Measurements from ENCODE around the gene PBOV1. TPM values are rescaled to one million over a fixed set of nuclear protein-coding genes. Genes with fewer than 3 reads are reported as not detected.
A peak's percentile ranks its signal among the peaks of the same experiment; 100 is the strongest.
"Not testable (repeated sequence)": the region's sequence is repeated elsewhere in the genome, so short reads cannot be mapped to it uniquely, and the experiment has no call there.

Gene PBOV1
- total RNA-seq, 1 donor from 2014 or later, result 2.2 TPM

GRCh38 chr6:138238368-138238767, 20.1 kb upstream of the PBOV1 start:
- no peak for DNase-seq (ENCODE audit: low spot score)

GRCh38 chr6:138237463-138237862, 19.2 kb upstream of the PBOV1 start:
- DNase-seq (ENCODE audit: low spot score), result no peak

GRCh38 chr6:138235693-138236092, 17.4 kb upstream of the PBOV1 start:
- no peak for DNase-seq (ENCODE audit: low spot score)

- no peak for DNase-seq (ENCODE audit: low spot score)
Observed at GRCh38 chr6:138235205-138235604, 16.9 kb upstream of the PBOV1 start.

GRCh38 chr6:138234363-138234762, 16.1 kb upstream of the PBOV1 start:
- DNase-seq (ENCODE audit: low spot score), result peak; percentile 35

DNA sequence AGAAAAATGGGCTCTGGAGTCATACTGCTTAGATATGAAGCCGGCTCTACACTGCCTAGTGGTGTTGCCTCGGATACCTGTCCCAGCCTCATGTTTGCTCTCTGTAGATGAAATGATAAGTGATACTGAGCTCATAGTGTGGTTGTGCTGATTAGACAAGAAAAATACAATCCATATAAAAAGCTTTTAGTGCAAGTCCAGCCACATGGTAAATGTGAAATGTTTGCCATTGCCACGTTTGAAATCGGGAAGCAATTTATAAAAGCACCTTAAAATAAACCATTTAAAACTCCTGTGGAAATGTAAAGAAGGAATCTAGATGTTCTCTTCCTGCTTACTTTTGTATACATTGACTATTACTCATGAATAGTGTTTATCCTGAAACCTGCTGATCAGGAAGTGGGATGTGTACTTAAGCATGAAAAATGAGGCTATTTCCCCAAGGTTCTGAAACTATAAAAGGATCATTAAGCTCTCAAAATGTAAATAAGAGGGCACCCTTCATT, 13.1 kb upstream of the PBOV1 start:
- no peak for DNase-seq (ENCODE audit: low spot score)

- DNase-seq (ENCODE audit: low spot score), result no peak
Observed at GRCh38 chr6:138230759-138231380, 12.6 kb upstream of the PBOV1 start.

DNA sequence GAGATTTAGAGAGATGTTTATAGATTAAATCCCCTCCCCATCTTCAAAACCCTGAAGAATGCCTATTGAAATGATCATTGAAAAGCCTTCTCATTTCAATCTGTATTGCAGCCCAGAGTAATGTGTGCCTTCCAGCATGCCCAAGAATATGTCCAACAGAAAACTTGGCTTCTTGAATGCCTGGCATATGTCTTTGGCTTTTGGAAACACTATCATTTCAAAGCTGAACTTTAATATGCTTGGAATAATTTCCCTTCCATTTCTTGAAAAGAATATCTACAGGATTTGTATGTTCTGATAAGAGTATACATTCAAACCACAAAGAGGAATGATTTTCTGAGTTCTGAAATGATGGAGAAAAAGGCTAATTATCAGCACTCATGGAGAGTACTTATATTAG, 11.9 kb upstream of the PBOV1 start:
- peak; percentile 69 for DNase-seq (ENCODE audit: low spot score)

- DNase-seq (ENCODE audit: low spot score), result peak; percentile 14
Observed at GRCh38 chr6:138229663-138230179, 11.4 kb upstream of the PBOV1 start.

- DNase-seq (ENCODE audit: low spot score), result no peak
Observed at GRCh38 chr6:138229072-138229471, 10.8 kb upstream of the PBOV1 start.

DNA sequence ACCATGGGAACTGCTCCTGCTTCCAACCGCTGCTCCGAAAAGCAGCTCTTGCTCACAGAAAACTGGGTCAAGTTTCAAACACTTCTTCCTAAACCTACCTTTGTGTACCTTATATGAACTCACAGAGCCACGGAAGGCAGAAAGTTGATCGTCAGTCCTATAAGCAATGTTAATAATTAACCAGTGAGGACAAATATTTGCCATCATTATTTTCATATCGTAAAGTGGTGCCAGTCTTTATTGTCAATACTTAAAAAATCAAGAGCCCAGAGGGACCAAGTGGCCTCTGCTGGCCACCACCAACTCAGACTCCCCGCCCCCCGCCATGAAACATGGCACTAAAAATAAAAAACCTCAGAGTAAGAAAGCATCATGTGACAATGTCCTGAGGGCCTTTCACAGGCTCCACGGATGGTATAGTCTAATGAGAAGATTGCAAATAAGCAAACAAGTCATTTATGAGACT, 9.1 kb upstream of the PBOV1 start:
- DNase-seq (ENCODE audit: low spot score), result no peak

- no peak for DNase-seq (ENCODE audit: low spot score)
Observed at GRCh38 chr6:138226700-138227315, 8.5 kb upstream of the PBOV1 start.

- peak; percentile 29 for DNase-seq (ENCODE audit: low spot score)
Observed at GRCh38 chr6:138225953-138226352, 7.7 kb upstream of the PBOV1 start.

- DNase-seq (ENCODE audit: low spot score), result peak; percentile 74
Observed at GRCh38 chr6:138222901-138223546, 4.7 kb upstream of the PBOV1 start.

DNA sequence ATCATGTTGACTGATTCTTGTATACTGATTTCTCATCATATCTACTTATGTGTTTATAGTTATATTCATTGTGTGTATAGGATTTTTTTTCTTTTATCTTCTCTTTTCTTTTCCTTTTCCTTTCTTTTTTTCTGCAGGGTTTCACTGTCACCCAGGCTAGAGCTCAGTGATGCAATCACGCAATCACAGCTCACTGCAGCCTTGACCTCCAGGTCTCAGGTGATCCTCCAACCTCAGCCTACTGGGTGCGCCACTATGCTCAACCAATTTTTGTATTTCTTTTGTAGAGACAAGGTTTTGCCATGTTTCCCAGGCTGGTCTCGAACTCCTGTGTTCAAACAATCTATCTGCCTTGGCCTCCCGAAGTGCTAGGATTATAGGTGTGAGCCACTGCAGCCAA, 1.6 kb upstream of the PBOV1 start:
- no peak for DNase-seq (ENCODE audit: low spot score)

- no peak for DNase-seq (ENCODE audit: low spot score)
Observed at GRCh38 chr6:138219398-138219797, 1.1 kb upstream of the PBOV1 start.

DNA sequence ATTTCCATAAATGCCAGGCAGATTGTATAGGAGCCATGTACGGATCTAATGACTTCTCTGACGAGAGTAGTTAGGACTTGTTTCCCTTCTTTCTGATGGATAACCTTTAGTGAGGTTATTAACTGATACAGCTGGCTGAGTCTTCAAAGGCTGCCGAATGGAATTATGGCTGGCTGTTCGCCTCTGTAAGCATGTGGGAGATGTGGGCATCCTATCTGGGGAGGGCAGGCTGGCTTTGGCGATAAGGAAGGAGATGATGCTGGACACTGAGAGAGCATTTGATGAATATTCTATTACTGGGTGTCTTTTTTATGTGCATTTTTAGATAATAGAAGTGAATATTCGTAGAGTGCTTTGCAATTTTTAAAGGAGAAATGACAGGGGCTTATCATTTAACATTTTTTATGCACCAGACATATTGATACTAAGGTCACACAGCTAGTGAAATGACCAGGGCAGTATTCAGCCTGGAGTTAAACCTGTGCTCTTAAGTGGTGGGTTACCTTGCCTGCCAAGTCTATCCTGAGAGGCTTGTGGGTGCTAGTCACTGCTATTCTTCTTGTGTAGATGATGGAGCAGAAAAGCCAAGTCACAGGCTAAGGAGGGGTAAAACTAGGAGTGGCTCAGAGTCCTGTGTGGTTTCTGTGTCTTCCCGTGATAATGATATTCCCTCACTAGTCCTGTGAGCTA, 3.1 kb downstream of the PBOV1 start:
- DNase-seq (ENCODE audit: low spot score), result peak; percentile 23

GRCh38 chr6:138212530-138212929, 5.8 kb downstream of the PBOV1 start:
- not testable (repeated sequence) for DNase-seq (ENCODE audit: low spot score)

DNA sequence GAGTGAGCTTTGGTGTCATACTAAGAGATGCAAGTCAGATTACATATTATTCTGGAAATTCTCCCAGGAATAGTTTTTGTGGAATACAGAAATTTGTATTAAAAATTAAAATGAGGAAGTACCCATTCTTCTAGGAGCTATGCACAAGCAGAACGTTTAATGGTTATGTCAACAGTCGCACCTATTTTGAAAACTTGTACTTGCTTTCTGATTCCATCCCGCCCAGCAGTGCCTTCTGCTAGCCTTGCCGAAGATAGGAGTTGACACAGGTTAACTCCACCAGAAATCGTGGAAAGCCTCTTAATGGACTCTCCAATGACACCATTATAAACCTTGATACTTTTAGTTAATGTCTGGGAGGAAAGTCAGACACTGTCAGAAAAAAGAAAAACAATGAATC, 6.7 kb downstream of the PBOV1 start:
- no peak for DNase-seq (ENCODE audit: low spot score)

GRCh38 chr6:138211048-138211581, 7.2 kb downstream of the PBOV1 start:
- no peak for DNase-seq (ENCODE audit: low spot score)

- no peak for DNase-seq (ENCODE audit: low spot score)
Observed at GRCh38 chr6:138206862-138207261, 11.4 kb downstream of the PBOV1 start.
